Stimulated activated CD4-positive, alpha-beta T cell treated with anti-CD3 and anti-CD28 coated beads, Interleukin-15, amount 100 ng/mL, for 48 hours (primary cell): ENCODE measurements around the gene RELB.

Experiments used
- DNase-seq, 2 donors: peaks; one replicate each; pipeline ENCODE4 v3.0.0-alpha.2; 2020; ENCODE audit warnings: low read depth in 2 of 2

Gene RELB

DNA sequence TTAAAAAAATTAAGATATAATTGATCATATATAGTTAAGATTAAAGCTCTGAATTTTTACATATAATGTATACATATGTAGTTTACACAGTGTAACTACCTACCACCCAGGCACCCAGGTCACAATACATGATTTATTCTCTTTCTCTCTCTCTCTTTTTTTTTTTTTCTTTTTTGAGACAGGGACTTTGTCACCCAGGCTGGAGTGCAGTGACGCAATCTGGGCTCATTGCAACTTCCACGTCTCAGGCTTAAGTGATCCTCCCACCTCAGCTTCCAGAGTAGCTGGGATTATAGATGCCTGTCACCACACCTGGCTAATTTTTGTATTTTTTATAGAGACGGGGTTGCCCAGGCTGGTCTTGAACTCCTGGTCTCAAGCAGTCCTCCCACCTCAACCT lies 18.8 kb downstream of the RELB start:
- no peak for DNase-seq

DNA sequence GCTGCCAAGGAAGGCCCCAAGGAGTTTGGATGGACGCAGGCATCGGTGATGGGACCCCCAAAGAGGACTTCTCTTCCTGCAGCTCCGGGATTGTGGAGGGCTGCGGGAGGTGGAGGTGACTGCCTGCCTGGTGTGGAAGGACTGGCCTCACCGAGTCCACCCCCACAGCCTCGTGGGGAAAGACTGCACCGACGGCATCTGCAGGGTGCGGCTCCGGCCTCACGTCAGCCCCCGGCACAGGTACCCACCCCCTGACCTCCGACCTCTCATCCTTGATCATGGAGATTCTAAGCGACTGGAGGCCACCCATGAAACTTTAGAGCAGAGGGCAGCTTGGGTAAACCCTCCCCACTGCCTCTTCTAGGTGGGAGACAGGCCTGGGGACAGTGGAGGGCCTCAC lies 20.7 kb downstream of the RELB start:
- DNase-seq: no peak

GRCh38 chr19:45023048-45023447 lies 21.8 kb downstream of the RELB start:
- DNase-seq: no peak

DNA sequence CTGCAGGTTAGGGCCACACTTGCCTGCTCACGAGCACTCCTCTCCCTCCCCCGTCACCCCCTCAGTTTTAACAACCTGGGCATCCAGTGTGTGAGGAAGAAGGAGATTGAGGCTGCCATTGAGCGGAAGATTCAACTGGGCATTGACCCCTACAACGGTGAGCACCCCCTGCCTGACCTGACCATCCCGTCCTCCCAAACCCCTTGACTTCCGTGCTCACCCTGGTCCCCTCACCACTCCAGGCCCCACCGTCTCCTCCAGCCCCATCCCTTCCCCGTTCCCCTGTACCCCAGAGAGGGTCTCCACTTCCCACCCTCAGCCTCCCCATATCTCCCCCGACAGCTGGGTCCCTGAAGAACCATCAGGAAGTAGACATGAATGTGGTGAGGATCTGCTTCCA lies 24.0 kb downstream of the RELB start:
- no peak for DNase-seq

DNA sequence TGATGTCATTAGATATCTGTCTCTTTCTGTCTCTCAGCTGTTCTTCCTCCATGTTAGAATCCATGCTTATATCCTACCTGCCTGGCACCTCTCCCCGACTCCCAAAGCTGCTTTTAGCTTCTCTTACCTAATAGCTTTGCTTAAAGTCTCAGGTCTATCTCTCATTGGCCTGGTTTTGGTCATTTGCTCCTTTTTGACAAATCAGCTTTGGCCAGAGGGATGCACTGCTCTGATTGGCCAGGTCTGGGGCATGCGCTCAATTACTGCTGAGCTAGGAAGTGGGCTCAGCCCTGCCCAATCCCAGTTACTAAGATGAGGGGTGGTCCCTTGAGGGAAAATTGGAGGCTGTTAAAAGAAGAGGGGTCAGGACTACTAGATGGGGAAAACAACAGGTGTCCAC lies 26.1 kb downstream of the RELB start:
- no peak for DNase-seq

- no peak for DNase-seq
Observed at GRCh38 chr19:45030825-45031224, 29.6 kb downstream of the RELB start.

DNA sequence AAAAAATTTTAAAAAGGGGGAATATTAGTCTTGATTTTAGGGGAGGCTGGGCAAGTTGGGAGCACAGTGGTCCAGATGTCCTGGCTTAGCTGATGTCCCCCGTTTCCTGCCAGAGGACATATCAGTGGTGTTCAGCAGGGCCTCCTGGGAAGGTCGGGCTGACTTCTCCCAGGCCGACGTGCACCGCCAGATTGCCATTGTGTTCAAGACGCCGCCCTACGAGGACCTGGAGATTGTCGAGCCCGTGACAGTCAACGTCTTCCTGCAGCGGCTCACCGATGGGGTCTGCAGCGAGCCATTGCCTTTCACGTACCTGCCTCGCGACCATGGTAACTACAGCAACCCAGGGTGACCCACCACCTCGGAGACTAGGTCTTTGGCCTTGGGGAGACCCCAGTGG lies 31.2 kb downstream of the RELB start:
- DNase-seq: no peak

DNA sequence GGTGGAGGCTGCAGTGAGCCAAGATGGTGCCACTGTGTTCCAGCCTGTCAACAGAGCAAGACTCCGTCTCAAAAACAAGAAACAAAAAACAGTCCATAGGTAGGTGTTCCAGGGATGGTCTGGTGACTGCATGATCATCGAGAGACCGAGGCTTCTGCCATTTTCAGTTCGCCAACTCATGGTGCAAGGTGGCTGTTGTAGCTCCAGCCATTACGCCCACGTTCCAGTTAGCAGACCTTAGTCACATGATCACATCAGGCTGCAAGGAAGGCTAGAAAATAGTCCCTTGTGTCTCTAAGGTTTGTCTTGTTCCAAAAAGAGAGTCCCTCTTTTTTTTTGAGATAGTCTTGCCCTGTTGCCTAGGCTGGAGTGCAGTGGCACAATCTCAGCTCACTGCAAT lies 34.5 kb downstream of the RELB start:
- no peak for DNase-seq

DNA sequence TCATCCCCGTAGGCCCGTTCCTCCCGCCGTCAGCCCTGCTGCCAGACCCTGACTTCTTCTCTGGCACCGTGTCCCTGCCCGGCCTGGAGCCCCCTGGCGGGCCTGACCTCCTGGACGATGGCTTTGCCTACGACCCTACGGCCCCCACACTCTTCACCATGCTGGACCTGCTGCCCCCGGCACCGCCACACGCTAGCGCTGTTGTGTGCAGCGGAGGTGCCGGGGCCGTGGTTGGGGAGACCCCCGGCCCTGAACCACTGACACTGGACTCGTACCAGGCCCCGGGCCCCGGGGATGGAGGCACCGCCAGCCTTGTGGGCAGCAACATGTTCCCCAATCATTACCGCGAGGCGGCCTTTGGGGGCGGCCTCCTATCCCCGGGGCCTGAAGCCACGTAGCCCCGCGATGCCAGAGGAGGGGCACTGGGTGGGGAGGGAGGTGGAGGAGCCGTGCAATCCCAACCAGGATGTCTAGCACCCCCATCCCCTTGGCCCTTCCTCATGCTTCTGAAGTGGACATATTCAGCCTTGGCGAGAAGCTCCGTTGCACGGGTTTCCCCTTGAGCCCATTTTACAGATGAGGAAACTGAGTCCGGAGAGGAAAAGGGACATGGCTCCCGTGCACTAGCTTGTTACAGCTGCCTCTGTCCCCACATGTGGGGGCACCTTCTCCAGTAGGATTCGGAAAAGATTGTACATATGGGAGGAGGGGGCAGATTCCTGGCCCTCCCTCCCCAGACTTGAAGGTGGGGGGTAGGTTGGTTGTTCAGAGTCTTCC lies 36.3 kb downstream of the RELB start:
- no peak for DNase-seq

GRCh38 chr19:45038931-45039893 lies 37.9 kb downstream of the RELB start, which contains the start of gene CLASRP:
Gene CLASRP, plus strand, starts transcription at chr19:45039045. Its CDS starts 1,168 bp downstream, at chr19:45040213.
- DNase-seq: peak; percentile 79 to 87

GRCh38 chr19:45040059-45040771 lies 39.0 kb downstream of the RELB start:
- no peak for DNase-seq

DNA sequence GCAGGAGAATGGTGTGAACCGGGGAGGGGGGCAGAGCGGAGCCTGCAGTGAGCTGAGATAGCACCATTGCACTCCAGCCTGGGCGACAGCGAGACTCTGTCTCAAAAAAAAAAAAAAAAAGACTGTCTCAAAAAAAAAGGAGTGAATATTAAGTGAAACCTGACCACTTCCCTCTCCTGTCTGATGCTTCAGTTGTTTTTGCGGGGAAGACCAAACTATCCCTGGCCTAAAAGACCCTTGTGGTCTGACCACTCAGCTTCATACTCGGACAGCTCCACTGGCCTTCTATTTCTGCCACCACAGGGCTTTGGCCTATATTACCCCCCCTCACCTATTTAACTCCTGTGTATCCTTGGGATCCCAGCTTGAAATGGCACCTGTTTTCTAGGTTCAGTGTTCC lies 39.9 kb downstream of the RELB start:
- DNase-seq: no peak

GRCh38 chr19:45045671-45046353 lies 44.5 kb downstream of the RELB start:
- DNase-seq: no peak

GRCh38 chr19:45046355-45046754 lies 45.1 kb downstream of the RELB start:
- no peak for DNase-seq

GRCh38 chr19:45047188-45047797 lies 46.0 kb downstream of the RELB start:
- no peak for DNase-seq

DNA sequence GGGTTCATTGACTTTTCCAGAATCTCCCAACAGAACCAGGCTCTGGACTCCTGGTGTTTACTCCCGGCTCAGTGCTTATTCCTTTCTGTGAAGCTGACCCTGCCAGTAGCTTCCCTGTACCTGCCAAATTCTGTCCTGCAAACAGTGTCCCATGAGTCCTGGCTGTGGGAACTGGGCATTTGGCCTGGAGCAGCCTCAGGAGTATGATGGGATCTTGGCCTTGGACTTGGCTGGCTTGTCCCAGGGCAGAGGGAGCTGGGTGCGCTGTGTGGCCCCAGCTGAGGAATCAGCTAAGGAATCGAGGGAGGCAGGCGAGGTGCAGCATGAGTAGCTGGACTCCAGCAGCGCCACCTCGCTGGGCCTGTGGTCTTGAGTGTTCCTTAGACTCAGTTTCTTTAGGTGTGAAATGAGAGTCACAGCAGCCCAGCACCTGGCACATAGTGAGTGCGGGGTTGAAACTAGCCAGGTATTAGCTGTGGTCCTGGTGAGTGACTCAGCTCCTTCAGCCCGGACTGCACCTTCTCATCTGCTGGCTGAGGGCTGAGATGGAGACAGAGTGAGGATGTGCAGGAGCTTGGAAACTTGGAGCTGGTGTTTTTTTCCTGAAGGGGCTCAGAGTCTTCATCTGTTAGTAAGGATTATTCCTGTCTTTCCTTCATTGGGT lies 47.9 kb downstream of the RELB start:
- no peak for DNase-seq

DNA sequence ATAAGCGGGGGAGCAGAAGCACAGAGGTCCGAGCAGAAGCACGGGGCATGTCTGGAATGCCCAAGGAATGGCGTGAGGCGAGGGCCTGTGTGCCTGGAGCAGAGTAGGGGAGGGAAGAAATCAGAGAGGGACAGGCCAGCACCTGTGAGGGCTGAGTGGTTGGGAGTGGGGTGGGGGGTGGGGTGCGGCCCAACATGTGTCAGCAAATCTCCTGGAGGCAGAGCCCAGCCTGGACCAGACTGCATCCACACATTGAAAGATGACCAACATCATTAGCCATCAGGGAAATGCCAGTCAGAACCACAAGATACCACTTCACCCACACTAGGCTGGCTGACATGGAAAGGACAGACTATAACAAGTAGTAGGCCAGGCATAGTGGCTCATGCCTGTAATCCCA lies 48.8 kb downstream of the RELB start:
- DNase-seq: no peak

DNA sequence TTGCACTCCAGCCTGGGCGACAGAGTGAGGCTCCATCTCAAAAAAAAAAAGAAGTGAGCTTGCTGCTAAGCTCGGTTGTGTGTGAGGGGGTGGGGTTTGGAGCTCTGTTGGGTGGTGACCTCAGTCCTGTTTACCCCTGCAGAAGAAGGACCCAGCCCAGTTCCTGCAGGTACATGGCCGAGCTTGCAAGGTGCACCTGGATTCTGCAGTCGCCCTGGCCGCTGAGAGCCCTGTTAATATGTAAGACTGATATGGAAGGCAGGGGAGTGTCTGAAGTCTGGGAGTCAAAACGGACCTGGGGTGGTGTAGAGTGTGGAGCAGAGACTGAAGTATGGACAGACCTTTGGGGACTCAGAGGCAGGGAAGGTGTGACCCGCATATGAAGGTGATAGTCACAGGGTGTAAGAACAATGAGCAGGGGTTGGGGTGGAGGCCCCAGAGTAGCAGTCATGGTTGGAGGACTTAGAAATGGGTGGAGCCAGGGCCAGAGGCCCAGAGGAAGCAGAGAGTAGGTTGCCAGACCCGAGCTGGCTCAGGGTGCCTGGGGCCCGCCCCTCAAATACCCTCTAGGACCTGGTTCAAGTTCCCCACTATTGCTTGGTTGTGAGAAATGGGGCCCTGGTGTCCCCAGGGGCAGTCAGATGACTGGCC lies 50.8 kb downstream of the RELB start:
- DNase-seq: no peak

GRCh38 chr19:45056831-45057230 lies 55.6 kb downstream of the RELB start:
- DNase-seq: no peak

DNA sequence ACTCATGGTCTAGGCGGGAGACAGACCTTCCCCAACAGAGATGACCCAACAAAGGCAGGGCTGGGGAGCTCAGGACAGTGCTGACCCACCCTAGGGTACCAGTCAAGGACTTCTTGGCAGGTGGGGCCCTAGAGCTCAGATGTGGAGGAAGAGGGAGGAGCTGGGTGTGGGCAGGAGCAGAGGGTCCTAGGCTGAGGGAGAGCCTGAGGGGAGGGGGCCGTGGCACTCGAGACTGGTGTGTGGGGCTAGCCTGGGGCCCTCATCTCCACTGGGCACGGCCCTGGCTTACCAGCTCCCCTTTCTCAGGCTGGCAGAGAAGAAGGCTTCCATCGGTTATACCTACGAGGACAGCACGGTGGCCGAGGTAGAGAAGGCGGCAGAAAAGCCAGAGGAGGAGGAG lies 56.2 kb downstream of the RELB start:
- no peak for DNase-seq
